Fibroblast of peridontal ligament (primary cell): ENCODE measurements around the gene UBXN6.

Experiments
- DNase-seq: peaks from one replicate; pipeline ENCODE4 v3.0.0-alpha.2; 2010; ENCODE audit errors: extremely low read depth

The UBXN6 gene

DNA sequence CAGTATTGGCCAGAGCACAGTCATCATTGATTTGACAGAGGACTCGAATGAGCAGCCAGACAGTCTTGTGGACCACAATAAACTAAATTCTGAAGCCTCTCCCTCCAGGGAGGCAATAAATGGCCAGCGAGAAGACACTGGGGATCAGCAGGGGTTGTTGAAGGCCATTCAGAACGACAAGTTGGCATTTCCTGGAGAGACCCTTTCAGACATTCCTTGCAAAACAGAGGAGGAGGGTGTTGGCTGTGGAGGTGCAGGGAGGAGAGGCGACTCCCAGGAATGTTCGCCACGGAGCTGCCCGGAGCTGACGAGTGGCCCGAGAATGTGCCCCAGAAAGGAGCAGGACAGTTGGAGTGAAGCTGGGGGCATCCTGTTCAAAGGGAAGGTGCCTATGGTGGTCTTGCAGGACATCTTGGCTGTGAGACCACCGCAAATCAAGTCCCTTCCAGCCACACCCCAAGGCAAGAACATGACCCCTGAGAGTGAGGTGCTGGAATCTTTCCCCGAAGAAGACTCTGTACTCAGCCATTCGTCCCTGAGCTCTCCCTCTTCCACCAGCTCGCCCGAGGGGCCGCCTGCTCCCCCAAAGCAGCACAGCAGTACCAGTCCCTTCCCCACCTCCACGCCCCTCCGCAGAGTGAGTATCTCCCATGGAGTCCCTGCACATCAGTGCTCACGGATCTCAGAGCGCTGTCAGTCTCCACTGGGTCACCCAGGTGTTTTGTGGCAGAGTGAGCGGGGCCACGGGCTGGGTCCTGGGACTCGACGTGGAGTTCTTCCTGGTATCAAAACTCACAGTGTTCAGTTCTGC lies 48.3 kb downstream of the UBXN6 start:
- no peak for DNase-seq

DNA sequence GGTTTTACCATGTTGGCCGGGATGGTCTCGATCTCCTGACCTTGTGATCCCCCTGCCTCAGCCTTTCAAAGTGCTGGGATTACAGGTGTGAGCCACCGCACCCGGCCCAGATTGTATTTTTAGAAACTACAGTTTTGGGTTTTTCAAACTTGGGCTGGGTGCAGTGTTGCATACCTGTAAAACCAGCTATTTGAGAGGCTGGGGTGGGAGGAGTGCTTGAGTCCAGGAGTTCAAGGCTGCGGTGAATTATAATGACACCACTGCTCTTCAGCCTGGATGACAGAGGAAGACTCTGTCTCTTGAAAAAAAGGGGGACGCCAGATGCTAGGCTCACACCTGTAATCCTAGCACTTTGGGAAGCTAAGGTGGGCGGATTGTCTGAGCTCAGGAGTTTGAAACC lies 51.0 kb downstream of the UBXN6 start:
- DNase-seq = no peak

DNA sequence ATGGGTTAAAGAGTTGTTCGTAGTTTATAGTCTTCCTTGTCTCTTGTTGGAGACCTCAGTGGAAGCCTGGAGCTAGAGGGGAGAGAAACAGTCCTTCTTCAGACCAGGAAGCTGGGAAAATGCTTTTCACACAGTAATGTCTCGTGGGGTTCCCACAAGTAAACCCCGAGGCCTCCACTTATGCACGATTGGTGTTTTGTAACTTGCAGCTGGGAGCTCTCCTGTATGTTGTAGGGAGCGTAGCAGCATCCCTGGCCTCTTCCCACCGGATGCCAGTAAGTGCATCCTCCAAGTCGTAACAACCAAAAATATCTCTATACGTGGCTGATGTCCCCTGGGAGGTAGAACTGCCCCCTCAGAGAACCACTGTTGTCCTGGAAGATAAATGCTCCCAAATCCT lies 51.6 kb downstream of the UBXN6 start:
- DNase-seq = no peak

DNA sequence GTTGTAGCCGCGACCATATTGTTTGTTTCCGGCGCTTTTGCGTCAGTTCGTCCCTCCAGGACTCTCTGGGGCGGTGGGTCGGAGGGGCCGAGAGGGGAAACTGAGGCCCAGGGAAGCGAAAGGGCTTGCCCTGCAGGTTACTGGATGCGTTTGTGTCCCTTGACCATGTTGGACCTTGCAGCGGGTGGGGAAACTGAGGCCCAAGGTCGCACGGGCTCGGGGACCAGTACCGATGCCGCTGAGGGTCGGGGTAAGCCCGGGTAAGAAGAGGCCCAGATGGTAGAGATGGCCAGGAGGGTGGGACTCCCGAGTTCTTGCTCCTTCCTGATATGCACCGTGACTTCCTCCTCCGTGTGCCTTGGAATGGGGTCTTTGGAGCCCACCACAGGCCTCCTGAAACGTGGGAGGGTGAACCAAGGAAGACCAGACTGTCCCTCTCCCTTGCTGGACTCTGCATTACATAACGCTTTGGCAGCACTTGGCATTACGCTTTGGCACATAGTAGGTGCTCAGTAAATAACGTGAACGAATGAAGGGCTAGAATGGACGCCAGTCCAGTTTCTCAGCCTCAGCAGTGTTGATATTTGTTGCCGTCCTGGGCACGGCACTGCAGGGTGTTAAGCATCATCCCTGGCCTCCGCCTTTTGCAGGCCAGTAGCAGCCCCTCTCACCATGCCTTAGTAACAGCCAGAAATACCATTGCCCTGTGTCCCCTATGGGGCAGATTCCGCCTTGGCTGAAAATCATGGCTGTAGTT lies 54.4 kb downstream of the UBXN6 start:
- DNase-seq = no peak

DNA sequence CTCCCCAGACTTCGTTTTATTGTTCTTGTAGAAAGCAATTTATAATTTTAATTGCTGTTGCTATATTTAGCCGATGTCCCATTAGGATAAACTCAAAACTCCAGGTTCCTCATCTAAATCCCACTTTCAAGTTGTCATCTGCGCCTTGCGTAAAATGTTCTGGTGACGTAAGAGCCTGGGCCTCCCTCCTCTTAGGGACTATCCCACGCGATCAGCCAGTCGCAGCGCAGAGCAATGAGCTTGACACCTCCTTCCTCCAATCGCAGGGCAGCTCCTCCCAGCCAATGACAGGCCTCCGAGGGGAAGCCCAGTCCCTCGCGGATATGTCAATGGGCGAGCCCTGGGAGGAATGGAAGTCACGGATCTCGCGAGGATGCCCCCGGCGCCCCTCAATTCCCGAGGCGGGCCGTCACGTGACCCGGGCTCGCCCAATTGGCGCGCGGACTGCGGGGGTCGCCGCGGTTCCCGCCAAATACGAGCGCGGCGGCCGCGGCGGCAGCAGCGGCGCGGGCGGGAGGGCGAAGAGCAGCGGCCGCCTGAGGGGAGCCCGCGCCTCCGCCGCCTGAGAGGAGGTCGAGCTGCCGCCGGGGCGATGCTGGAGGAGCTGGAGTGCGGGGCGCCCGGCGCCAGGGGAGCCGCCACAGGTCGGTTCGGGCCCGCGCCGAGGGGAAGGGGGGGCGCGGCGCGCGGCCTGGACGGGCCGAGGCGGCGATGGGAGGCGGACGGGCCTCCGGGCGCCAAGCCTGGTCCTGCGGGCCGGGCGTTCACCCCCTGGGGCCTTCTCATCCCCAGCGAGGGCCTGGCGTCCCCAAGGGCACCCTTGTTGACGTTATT lies 55.2 kb downstream of the UBXN6 start, which contains the start of gene CHAF1A:
CHAF1A (plus strand) TSS at position 470 of the 834 bp plus-strand sequence; CDS start at position 593, 123 bp downstream.
- peak; percentile 100 for DNase-seq

DNA sequence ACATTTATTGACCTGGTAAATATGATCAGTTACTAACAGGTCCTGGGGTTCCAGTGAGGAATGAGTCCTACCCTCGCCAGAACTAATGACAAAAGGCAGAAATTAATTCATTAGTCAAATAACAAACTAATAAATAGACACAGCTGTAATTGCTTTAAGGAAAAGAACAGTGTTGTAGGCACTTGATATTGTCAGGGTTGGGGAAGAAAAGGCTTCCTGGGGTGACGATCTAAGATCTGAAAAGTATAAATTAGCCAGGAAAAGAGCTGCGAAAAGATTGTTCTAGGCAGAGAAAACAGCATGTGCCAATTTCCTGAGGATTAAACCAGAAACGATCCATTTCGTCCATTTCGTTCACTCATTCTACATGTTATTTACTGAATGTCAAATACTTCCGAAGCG lies 55.8 kb downstream of the UBXN6 start:
- no peak for DNase-seq

DNA sequence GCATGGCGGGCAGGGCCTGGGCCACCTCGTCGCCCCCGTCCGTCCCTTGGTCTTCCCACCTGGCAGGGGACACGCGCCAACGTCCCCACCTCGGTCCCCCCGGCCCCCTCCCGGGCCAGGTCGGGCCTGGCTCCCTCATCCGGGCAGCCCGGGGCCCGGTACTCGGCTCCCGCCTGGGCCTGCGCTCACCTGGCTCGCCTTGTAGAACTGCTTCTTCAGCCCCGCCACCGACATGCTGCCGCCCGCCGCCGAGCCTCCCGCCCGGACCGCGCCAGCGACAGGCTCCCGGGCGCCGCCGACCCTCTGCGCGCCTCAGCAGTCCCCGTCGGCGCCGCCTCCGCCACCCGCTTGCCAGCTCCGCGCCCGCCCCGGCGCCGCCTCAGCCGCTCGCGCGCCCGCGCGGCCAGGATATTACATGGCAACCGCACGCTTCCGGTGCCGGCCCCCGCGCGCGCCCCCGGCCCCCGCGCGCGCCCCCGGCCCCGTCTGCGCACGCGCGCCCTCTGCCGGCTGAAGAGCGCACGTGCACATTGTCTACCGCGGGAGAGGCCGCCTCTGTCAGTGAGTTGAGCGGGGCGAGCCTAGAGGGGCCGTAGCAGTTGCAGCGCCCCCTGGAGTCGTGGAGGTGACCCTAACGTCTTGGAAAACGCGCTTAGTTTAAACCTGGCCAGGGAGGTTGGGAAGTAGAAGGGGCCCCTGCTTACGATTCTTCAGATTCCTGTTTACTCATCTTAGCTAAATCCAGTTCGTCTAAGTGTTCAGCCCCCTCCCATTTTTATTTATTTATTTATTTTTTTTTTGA lies 57.3 kb downstream of the UBXN6 start, which contains the start of gene SH3GL1:
SH3GL1 (minus strand) TSS at position 413 of the 802 bp plus-strand sequence; CDS start at position 234, 179 bp downstream.
- DNase-seq = peak; percentile 91

DNA sequence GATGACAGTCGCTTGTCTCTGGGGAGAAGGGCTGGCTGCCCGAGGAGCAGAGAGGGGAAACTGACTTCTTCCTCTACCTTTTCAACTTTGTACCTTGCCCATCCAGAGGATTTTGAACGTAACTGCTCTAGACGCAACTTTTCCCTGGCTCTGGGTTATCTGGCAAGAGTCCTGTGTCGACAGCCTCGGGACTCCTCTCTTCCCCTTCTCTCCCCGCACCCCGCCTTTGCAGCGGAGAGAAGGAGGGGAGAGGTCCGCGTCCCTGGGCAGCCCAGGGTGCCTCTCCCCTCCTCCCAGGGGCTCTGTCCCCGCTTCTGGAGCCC lies 57.8 kb downstream of the UBXN6 start:
- DNase-seq = no peak

DNA sequence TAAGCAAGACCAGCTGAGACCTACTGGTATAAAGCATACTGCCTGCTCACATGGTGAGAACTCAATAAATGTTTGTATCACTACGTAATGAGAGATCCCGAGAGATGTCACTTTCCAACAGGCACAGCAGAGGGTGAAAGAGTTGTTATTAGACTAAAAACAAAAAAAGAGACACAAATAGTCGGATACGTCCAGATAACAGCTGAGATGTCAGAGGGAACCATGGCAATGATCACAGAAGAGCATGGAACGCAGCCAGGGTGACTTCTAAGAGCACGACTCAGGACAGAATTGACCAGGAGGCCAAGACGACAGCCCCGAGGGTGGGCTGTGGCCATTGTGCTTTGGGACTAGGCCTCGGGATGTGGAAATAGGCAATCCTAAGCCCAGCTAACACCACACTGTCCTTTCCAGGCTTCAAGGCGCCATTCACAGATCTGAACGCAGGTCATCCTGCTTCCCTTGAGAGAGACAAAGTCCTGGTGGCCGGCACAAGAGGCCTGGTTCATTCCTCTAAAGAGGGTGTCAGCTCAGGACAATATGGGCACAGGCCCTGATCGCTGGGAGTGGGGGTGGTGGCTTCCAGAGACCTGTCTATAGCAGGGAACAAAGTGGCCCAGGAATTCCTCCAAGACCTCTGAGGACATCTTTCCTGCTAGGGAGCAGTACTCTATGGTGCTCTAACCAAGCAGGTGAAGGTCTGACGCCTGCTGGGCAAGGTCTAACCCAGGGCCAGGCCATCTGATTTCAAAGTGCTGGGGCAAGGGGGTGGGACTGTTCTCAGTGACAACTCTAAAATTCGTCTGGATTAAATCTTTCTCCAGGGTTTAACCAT lies 60.4 kb downstream of the UBXN6 start:
- no peak for DNase-seq
